GM21619 (cell line): Measurements from ENCODE around the gene USP17L10.
"Not testable (repeated sequence)": the region's sequence is repeated elsewhere in the genome, so short reads cannot be mapped to it uniquely, and the experiment has no call there.

ENCODE experiments used
- ATAC-seq: cut with Tn5 transposase; IDR thresholded peaks from one replicate; pipeline ENCODE4 v1.9.1; 2021; ENCODE audit not compliant: unreplicated experiment

The USP17L10 gene, protein sequence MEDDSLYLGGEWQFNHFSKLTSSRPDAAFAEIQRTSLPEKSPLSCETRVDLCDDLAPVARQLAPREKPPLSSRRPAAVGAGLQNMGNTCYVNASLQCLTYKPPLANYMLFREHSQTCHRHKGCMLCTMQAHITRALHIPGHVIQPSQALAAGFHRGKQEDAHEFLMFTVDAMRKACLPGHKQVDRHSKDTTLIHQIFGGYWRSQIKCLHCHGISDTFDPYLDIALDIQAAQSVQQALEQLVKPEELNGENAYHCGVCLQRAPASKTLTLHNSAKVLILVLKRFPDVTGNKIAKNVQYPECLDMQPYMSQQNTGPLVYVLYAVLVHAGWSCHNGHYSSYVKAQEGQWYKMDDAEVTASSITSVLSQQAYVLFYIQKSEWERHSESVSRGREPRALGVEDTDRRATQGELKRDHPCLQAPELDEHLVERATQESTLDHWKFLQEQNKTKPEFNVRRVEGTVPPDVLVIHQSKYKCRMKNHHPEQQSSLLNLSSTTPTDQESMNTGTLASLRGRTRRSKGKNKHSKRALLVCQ

GRCh38 chr4:9210357-9210756 lies at the start of gene USP17L10:
Gene USP17L10, plus strand, starts transcription at chr4:9210657. Its CDS starts 0 bp downstream, at chr4:9210657.
- not testable (repeated sequence) for ATAC-seq

- not testable (repeated sequence) for ATAC-seq
These were observed 44.5 kb upstream of the USP17L10 start for GRCh38 chr4:9165990-9166389.

DNA sequence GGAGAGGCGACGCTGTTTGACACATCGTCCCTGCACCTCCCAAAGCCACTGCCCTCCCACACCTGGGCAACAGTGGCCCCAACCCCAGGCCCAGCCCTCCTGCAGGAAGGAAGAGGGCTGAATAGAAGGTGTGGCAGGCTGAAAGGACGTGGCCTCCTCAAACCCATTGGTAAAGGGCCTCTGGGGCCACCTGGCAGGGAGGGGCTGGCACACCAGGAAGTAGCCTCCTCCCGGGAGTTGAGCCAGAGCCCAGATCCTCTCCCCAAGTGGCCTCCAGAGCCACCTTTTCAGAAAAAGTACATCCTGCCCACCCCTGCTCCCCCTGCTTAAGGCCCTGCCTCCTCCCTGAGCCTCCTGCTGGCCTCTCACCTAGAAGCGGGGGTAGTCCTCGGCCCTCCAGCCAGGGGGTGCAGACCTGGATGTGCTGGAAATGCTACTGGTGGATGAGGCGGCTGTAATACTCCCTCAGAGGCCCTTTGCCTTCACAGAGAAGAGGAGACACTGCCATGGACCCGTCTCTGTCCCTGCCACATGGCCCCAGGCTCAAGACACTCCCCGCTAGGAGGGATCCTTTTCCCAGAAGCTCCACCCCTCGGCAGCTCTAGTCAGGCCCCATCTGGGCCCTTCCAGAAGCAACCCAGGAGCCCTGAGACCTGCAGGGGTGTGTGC lies 40.5 kb upstream of the USP17L10 start, which contains the start of gene FAM90A26:
TSS of gene FAM90A26 (plus strand) at position 619 of the 669 bp plus-strand sequence. CDS start 2,764 bp downstream, outside the sequence.
- not testable (repeated sequence) for ATAC-seq

GRCh38 chr4:9214701-9215100 lies 4.2 kb downstream of the USP17L10 start:
- not testable (repeated sequence) for ATAC-seq

DNA sequence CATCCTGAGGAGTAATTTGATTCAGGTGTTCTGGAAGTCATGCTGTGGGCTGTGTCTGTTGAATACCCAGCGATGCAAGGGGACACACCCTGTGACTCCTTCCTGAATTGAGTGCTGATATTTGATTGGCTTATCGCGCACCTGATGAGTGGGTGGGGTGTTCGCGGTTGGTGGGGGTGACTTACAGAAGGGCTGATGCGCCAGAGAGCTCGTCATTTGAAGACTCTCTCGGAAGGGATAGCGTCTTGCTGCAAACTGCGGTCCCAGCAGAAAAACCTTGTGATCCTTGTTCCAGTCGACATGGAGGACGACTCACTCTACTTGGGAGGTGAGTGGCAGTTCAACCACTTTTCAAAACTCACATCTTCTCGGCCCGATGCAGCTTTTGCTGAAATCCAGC lies 4.6 kb downstream of the USP17L10 start, which contains the start of gene USP17L11:
TSS of gene USP17L11 (plus strand) at position 301 of the 400 bp plus-strand sequence. CDS start at position 301, 0 bp downstream.
- ATAC-seq = not testable (repeated sequence)

DNA sequence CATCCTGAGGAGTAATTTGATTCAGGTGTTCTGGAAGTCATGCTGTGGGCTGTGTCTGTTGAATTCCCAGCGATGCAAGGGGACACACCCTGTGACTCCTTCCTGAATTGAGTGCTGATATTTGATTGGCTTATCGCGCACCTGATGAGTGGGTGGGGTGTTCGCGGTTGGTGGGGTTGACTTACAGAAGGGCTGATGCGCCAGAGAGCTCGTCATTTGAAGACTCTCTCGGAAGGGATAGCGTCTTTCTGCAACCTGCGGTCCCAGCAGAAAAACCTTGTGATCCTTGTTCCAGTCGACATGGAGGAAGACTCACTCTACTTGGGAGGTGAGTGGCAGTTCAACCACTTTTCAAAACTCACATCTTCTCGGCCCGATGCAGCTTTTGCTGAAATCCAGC lies 9.4 kb downstream of the USP17L10 start, which contains the start of gene USP17L12:
TSS of gene USP17L12 (plus strand) at position 301 of the 400 bp plus-strand sequence. CDS start at position 301, 0 bp downstream.
- ATAC-seq = not testable (repeated sequence)

GRCh38 chr4:9224596-9224995 lies 14.1 kb downstream of the USP17L10 start, which contains the start of gene USP17L13:
Gene USP17L13, plus strand, starts transcription at chr4:9224896. Its CDS starts 0 bp downstream, at chr4:9224896.
- not testable (repeated sequence) for ATAC-seq

DNA sequence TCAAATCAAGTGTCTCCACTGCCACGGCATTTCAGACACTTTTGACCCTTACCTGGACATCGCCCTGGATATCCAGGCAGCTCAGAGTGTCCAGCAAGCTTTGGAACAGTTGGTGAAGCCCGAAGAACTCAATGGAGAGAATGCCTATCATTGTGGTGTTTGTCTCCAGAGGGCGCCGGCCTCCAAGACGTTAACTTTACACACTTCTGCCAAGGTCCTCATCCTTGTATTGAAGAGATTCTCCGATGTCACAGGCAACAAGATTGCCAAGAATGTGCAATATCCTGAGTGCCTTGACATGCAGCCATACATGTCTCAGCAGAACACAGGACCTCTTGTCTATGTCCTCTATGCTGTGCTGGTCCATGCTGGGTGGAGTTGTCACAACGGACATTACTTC lies 19.8 kb downstream of the USP17L10 start:
- not testable (repeated sequence) for ATAC-seq

DNA sequence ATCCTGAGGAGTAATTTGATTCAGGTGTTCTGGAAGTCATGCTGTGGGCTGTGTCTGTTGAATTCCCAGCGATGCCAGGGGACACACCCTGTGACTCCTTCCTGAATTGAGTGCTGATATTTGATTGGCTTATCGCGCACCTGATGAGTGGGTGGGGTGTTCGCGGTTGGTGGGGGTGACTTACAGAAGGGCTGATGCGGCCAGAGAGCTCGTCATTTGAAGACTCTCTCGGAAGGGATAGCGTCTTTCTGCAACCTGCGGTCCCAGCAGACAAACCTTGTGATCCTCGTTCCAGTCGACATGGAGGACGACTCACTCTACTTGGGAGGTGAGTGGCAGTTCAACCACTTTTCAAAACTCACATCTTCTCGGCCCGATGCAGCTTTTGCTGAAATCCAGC lies 23.6 kb downstream of the USP17L10 start, which contains the start of gene USP17L15:
TSS of gene USP17L15 (plus strand) at position 301 of the 400 bp plus-strand sequence. CDS start at position 301, 0 bp downstream.
- ATAC-seq = not testable (repeated sequence)

DNA sequence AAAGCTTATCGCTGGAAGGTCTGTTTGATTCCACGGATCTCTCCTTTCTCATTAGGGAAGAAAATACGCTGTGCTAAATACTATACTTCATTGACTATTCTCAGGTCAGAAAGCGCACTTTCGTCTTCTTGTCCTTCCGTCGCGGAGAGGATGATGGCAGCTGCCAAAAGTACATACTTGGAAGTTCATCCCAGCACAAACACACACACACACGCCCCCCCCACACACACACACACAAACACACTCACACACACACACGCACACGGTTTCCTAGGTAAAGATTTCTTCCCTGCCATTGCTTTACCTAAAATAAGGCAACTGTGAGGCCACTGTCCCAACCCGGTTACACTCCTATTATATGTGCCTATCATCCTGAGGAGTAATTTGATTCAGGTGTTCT lies 28.0 kb downstream of the USP17L10 start:
- not testable (repeated sequence) for ATAC-seq

DNA sequence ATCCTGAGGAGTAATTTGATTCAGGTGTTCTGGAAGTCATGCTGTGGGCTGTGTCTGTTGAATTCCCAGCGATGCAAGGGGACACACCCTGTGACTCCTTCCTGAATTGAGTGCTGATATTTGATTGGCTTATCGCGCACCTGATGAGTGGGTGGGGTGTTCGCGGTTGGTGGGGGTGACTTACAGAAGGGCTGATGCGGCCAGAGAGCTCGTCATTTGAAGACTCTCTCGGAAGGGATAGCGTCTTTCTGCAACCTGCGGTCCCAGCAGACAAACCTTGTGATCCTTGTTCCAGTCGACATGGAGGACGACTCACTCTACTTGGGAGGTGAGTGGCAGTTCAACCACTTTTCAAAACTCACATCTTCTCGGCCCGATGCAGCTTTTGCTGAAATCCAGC lies 33.1 kb downstream of the USP17L10 start, which contains the start of gene USP17L17:
TSS of gene USP17L17 (plus strand) at position 301 of the 400 bp plus-strand sequence. CDS start at position 301, 0 bp downstream.
- not testable (repeated sequence) for ATAC-seq

GRCh38 chr4:9247953-9248680 lies 37.7 kb downstream of the USP17L10 start, which contains the start of gene USP17L18:
Gene USP17L18, plus strand, starts transcription at chr4:9248630. Its CDS starts 0 bp downstream, at chr4:9248630.
- not testable (repeated sequence) for ATAC-seq

DNA sequence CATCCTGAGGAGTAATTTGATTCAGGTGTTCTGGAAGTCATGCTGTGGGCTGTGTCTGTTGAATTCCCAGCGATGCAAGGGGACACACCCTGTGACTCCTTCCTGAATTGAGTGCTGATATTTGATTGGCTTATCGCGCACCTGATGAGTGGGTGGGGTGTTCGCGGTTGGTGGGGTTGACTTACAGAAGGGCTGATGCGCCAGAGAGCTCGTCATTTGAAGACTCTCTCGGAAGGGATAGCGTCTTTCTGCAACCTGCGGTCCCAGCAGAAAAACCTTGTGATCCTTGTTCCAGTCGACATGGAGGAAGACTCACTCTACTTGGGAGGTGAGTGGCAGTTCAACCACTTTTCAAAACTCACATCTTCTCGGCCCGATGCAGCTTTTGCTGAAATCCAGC lies 42.6 kb downstream of the USP17L10 start, which contains the start of gene USP17L19:
TSS of gene USP17L19 (plus strand) at position 301 of the 400 bp plus-strand sequence. CDS start at position 301, 0 bp downstream.
- not testable (repeated sequence) for ATAC-seq

DNA sequence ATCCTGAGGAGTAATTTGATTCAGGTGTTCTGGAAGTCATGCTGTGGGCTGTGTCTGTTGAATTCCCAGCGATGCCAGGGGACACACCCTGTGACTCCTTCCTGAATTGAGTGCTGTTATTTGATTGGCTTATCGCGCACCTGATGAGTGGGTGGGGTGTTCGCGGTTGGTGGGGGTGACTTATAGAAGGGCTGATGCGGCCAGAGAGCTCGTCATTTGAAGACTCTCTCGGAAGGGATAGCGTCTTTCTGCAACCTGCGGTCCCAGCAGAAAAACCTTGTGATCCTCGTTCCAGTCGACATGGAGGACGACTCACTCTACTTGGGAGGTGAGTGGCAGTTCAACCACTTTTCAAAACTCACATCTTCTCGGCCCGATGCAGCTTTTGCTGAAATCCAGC lies 47.4 kb downstream of the USP17L10 start, which contains the start of gene USP17L20:
TSS of gene USP17L20 (plus strand) at position 301 of the 400 bp plus-strand sequence. CDS start at position 301, 0 bp downstream.
- ATAC-seq = not testable (repeated sequence)
